HL-60/S4 (cell line): ENCODE results near the gene SLC20A1.
"Not testable (repeated sequence)": the region's sequence is repeated elsewhere in the genome, so short reads cannot be mapped to it uniquely, and the experiment has no call there.

Source experiments
- in situ Hi-C: fragments of 300-500 bp; cut with MboI; formaldehyde crosslinking; loops from 2 replicates; pipeline ENCODE4 v1.14.3; 2022; ENCODE audit warnings: low sequenced_read_pairs

SLC20A1 gene

GRCh38 chr2:112644155-112644932, 1.4 kb upstream of the SLC20A1 start:
- in situ Hi-C loops: no loop called here

DNA sequence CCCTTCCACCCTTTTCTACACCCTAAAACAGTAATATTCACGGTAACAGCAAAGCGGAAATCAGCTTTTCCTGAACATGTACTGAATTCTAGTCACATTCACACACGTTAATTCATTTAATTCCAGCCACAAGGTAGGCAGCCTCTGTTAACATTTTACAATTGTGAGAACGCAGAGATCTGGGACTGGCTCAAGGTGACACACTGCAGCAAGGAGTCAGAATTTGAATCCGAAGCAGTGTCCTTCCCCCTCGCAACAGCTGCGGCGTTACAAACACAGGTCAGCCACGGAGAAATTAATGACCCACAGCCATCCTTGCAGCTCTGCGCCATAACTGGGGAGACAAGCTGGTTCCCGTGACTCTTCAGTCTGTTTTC, 818 bp upstream of the SLC20A1 start:
- in situ Hi-C loops: no loop called here

- in situ Hi-C loops: no loop called here
Measured at GRCh38 chr2:112646102-112646719, 472 bp downstream of the SLC20A1 start.

GRCh38 chr2:112646791-112647689, 1.3 kb downstream of the SLC20A1 start:
- in situ Hi-C loops: no loop called here

GRCh38 chr2:112648081-112648480, 2.3 kb downstream of the SLC20A1 start:
- in situ Hi-C loops: no loop called here

GRCh38 chr2:112656679-112657078, 10.9 kb downstream of the SLC20A1 start:
- in situ Hi-C loops: no loop called here

DNA sequence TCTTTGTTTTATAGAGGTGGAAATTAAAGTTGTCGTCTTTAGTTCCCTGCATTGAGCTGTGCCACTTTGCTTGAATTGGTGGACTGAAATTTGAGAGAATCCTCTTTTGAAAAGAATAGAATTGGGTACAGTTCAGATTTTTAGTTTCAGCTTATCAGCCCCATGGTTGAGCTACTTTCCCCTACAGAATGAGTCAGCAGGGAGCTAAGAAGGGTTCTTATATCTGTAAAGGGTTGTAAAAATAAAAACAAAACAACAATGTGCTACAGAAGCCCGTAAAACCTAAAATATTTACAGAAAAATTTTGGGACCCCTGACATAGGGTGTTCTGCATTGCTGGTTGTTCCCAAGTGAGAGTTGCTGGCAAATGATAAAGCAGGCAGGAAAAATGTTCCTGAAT, 12.6 kb downstream of the SLC20A1 start:
- in situ Hi-C loops: no loop called here

DNA sequence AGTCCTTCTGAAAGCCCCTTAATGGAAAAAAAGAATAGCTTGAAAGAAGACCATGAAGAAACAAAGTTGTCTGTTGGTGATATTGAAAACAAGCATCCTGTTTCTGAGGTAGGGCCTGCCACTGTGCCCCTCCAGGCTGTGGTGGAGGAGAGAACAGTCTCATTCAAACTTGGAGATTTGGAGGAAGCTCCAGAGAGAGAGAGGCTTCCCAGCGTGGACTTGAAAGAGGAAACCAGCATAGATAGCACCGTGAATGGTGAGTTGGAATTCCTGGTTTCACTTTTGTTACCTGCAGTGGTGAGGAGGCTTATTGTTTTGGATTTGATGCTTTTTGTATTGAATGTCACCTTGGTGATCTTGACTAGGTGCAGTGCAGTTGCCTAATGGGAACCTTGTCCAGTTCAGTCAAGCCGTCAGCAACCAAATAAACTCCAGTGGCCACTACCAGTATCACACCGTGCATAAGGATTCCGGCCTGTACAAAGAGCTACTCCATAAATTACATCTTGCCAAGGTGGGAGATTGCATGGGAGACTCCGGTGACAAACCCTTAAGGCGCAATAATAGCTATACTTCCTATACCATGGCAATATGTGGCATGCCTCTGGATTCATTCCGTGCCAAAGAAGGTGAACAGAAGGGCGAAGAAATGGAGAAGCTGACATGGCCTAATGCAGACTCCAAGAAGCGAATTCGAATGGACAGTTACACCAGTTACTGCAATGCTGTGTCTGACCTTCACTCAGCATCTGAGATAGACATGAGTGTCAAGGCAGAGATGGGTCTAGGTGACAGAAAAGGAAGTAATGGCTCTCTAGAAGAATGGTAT, 13.3 kb downstream of the SLC20A1 start:
- in situ Hi-C loops: no loop called here

DNA sequence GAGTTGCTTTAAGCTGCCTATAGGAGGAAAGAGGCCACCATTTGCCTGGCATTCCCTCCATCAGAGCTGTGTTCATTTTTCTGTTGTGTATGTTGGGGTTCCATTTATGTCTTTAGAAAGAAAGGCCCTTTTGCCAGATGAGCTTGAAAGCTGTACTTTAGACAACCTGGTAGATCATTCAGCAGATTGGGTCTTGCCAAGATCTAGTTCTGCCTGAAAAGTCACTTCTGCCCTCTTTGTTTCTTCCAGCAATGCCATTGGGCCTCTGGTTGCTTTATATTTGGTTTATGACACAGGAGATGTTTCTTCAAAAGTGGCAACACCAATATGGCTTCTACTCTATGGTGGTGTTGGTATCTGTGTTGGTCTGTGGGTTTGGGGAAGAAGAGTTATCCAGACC, 14.4 kb downstream of the SLC20A1 start:
- in situ Hi-C loops: no loop called here

GRCh38 chr2:112661656-112662305, 16.0 kb downstream of the SLC20A1 start:
- in situ Hi-C loops: no loop called here

GRCh38 chr2:112662704-112663103, 17.0 kb downstream of the SLC20A1 start:
- in situ Hi-C loops: no loop called here

- in situ Hi-C loops: no loop called here
Measured at GRCh38 chr2:112664689-112665088, 18.9 kb downstream of the SLC20A1 start.

- in situ Hi-C loops: no loop called here
Measured at GRCh38 chr2:112665113-112665780, 19.5 kb downstream of the SLC20A1 start.

DNA sequence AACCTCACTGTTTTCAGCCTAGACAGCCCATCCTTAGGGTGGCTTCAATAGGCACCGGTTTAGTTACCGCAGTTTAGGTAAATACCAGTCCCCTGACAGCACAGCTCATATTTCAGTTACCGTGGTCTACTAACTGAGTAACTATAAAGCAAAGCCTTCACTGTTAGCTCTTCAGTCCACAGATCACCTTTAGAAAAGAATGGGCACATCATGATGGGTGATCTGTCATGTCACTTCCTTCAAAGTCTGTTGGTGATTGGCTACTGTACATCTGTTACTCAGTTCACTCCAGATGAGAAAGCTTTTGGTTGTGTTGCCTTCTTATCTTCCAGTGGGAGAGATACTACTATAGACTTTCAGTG, 21.0 kb downstream of the SLC20A1 start:
- in situ Hi-C loops: no loop called here

- in situ Hi-C loops: not testable (repeated sequence)
Measured at GRCh38 chr2:112667540-112667939, 21.8 kb downstream of the SLC20A1 start.

- in situ Hi-C loops: no loop called here
Measured at GRCh38 chr2:112669667-112670066, 23.9 kb downstream of the SLC20A1 start.

GRCh38 chr2:112670252-112671022, 24.7 kb downstream of the SLC20A1 start:
- in situ Hi-C loops: no loop called here

GRCh38 chr2:112671801-112672200, 26.1 kb downstream of the SLC20A1 start:
- in situ Hi-C loops: no loop called here

- in situ Hi-C loops: no loop called here
Measured at GRCh38 chr2:112673008-112673407, 27.3 kb downstream of the SLC20A1 start.
